ENCODE measurements around the gene LIPT2. TPM values are rescaled to one million over a fixed set of nuclear protein-coding genes. Genes with fewer than 3 reads are reported as not detected.
A peak's percentile ranks its signal among the peaks of the same experiment; 100 is the strongest.

Gene LIPT2
- polyA plus RNA-seq, 1 of the 3 experiments (the other 2 are of a cell fraction) = 4.6 TPM

GRCh38 chr11:74457356-74457755, 36.2 kb downstream of the LIPT2 start:
- no peak overlapping the region for H3K27ac ChIP-seq (ENCODE audit: low read depth in 2 of 2, low read length in 1 of 2)
- ChIA-PET POLR2A (no interaction called here), CTCF (interaction anchor here (1.0 to 2.5 kb wide), 4 partner anchors 8 to 113 kb away, joined by 3 to 9 read pairs (median 4); no protein-coding TSS in a partner anchor)
- DNase-seq = no peak
- H2AFZ ChIP-seq (ENCODE audit: low read depth) = no peak overlapping the region
- H3K9me2 ChIP-seq = no peaks in the 10 kb centered on the region
- whole genome bisulfite sequencing (ENCODE audit: low lambda C conversion rate) = 82% methylated on average over 6 of the region's 6 CpGs
- H4K20me1 ChIP-seq (ENCODE audit: insufficient read depth) = no peaks in the 10 kb centered on the region
- H3K4me2 ChIP-seq = no peak overlapping the region
- no peaks in the 10 kb centered on the region for H3K36me3 ChIP-seq (replicated peaks in 1 of 2; ENCODE audit: control insufficient read depth in 1 of 2, insufficient read depth in 2 of 2, low read length in 1 of 2)
- no peaks in the 10 kb centered on the region for H3K79me2 ChIP-seq (ENCODE audit: insufficient read depth)
- H3K27me3 ChIP-seq (ENCODE audit: insufficient read depth) = no peaks in the 10 kb centered on the region
- H3K9me3 ChIP-seq = no peaks in the 10 kb centered on the region
- no peaks in the 10 kb centered on the region for H3F3A ChIP-seq (replicated peaks; ENCODE audit: insufficient read depth)
- no peak overlapping the region for H3K9ac ChIP-seq
- no peaks in the 10 kb centered on the region for H3K4me1 ChIP-seq (ENCODE audit: control insufficient read depth in 1 of 2, insufficient read depth in 2 of 2, low read depth in 1 of 2, low read length in 1 of 2)
- TF ChIP-seq ELF1 (IDR thresholded peaks at IDR 0.05) (no peak), NRF1 (IDR thresholded peaks at IDR 0.05; ENCODE audit: low read depth, low read length) (no peak), EZH2phosphoT487 (IDR thresholded peaks at IDR 0.05; ENCODE audit: borderline replicate concordance, low read depth) (no peak), IRF3 (IDR thresholded peaks at IDR 0.05; ENCODE audit: low read depth, low read length) (no peak), EP300 (IDR thresholded peaks at IDR 0.05; ENCODE audit: borderline replicate concordance in 1 of 2, low read depth in 1 of 2, low read length in 1 of 2) (no peak), RFX5 (IDR thresholded peaks at IDR 0.05; ENCODE audit: low read length) (no peak), GABPA (IDR thresholded peaks at IDR 0.05; ENCODE audit: low read depth) (no peak)
- H3K4me3 ChIP-seq (ENCODE audit: low read depth in 2 of 2, low read length in 1 of 2) = no peak overlapping the region

GRCh38 chr11:74453373-74453975, 40.0 kb downstream of the LIPT2 start:
- H3K9ac ChIP-seq = no peak overlapping the region
- no peaks in the 10 kb centered on the region for H3K27me3 ChIP-seq (ENCODE audit: insufficient read depth)
- peaks cover 0 to 2% of the 10 kb centered on the region in 2 experiments; a peak in 1 of 4 replicates for H3K4me1 ChIP-seq (ENCODE audit: control insufficient read depth in 1 of 2, insufficient read depth in 2 of 2, low read depth in 1 of 2, low read length in 1 of 2)
- no peaks in the 10 kb centered on the region for H3K9me3 ChIP-seq
- no peaks in the 10 kb centered on the region for H3F3A ChIP-seq (replicated peaks; ENCODE audit: insufficient read depth)
- TF ChIP-seq ZBTB33 (IDR thresholded peaks at IDR 0.05; ENCODE audit: borderline replicate concordance, low read depth) = no peak
- TF ChIP-seq RAD21 (IDR thresholded peaks at IDR 0.05; ENCODE audit: low read length) = peak; percentile 80
- no peak for TF ChIP-seq GABPA (IDR thresholded peaks at IDR 0.05; ENCODE audit: low read depth)
- peak; percentile 81 for TF ChIP-seq CTCF (IDR thresholded peaks at IDR 0.05)
- TF ChIP-seq USF2 (IDR thresholded peaks at IDR 0.05; ENCODE audit: borderline replicate concordance, low read depth, low read length) = no peak
- TF ChIP-seq SMC3 (IDR thresholded peaks at IDR 0.05; ENCODE audit: low read depth, low read length) = peak; percentile 87
- no peak for TF ChIP-seq POLR2AphosphoS5 (IDR thresholded peaks at IDR 0.05; ENCODE audit: low read depth, low read length)
- no peak for TF ChIP-seq PBX3 (IDR thresholded peaks at IDR 0.05)
- TF ChIP-seq FOXJ3 (CRISPR knock-in tag; IDR thresholded peaks at IDR 0.05) = no peak
- TF ChIP-seq NFIC (IDR thresholded peaks at IDR 0.05; ENCODE audit: borderline replicate concordance) = no peak
- TF ChIP-seq EP300 (IDR thresholded peaks at IDR 0.05; ENCODE audit: borderline replicate concordance in 1 of 2, low read depth in 1 of 2, low read length in 1 of 2) = no peak
- TF ChIP-seq TEAD4 (IDR thresholded peaks at IDR 0.05; ENCODE audit: borderline replicate concordance, insufficient read depth) = no peak
- no peak for TF ChIP-seq NRF1 (IDR thresholded peaks at IDR 0.05; ENCODE audit: low read depth, low read length)
- no peak for TF ChIP-seq GATA2 (CRISPR knock-in tag; IDR thresholded peaks at IDR 0.05)
- H2AFZ ChIP-seq (ENCODE audit: low read depth) = no peak overlapping the region
- H3K4me2 ChIP-seq = no peak overlapping the region
- 31% methylated on average over 10 of the region's 10 CpGs for WGBS (ENCODE audit: low lambda C conversion rate)
- no peaks in the 10 kb centered on the region for H3K36me3 ChIP-seq (replicated peaks in 1 of 2; ENCODE audit: control insufficient read depth in 1 of 2, insufficient read depth in 2 of 2, low read length in 1 of 2)
- no peaks in the 10 kb centered on the region for H3K9me2 ChIP-seq
- peak; percentile 63 for DNase-seq
- ChIA-PET POLR2A (interaction anchor here (0.5 to 1.6 kb wide), 2 partner anchors 99 to 118 kb away, joined by 3 to 4 read pairs; no protein-coding TSS in a partner anchor), CTCF (interaction anchor here (0.6 to 14.5 kb wide), 60 partner anchors 9 to 499 kb away, joined by 3 to 349 read pairs (median 4); partner anchors contain the start of genes KCNE3, LIPT2, PGM2L1 and POLD3)
- H3K27ac ChIP-seq (ENCODE audit: low read depth in 2 of 2, low read length in 1 of 2) = no peak overlapping the region
- no peaks in the 10 kb centered on the region for H3K79me2 ChIP-seq (ENCODE audit: insufficient read depth)
- H4K20me1 ChIP-seq (ENCODE audit: insufficient read depth) = no peaks in the 10 kb centered on the region
- H3K4me3 ChIP-seq (ENCODE audit: low read depth in 2 of 2, low read length in 1 of 2) = no peak overlapping the region; a peak in 1 of 4 replicates
